T47D (cell line): ENCODE data around the gene MEIS1.

Experiments
- DNase-seq, 2 experiments: peaks; one replicate each; pipeline versions ENCODE4 v3.0.0 to v3.0.0-alpha.2; 2011 to 2012; ENCODE audit warnings: low read depth in 1 of 2, low spot score in 1 of 2
- JUND ChIP-seq: IDR thresholded peaks from 2 replicates; pipeline ENCODE4 v1.6.1; 2012; ENCODE audit warnings: low read depth
- in situ Hi-C: cut with HindIII; loops from 2 replicates; pipeline ENCODE4 v1.10.0; 2016; ENCODE audit warnings: low sequenced_read_pairs, low pct_unique_long_range_greater_than_20kb

Gene MEIS1

DNA sequence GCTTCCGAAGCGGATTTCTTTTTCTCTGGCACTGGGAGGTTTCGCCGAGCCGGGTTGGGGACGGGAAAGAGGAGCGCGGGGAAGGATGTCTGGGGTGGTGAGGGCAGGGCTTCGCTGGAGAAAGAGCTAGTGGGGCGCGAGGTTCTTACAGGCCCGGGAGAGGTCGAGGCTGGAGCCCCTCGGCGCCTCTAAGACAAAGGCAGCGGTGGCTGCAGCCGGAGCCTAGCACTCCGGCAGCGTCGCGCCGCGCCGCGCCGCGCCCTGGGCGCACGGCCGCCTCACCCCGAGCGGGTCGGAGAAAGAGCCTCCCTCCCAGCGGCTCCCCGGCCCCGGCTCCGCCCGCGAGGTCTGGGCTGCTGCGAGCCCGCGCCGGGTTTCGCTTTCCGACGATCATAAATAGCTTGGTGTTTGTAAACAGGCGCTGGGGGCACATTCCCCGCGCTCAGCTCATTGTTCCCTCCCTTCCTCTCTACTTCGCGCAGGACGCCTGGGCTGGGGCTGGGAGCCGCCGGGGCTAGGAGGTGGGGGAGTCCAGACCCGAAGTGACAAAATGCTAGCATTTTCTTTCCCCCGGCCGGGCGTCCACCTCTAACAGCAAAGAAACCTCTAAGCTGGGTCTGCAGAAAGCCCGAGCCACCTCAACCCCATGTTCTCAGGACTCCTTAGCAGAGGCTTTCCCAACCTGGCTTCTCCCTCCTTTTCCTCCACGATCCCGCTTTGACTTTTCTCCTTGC, 813 bp upstream of the MEIS1 start:
- peak; percentile 25 to 71 for DNase-seq
- TF ChIP-seq JUND = no peak
- in situ Hi-C loops = no loop called here

DNA sequence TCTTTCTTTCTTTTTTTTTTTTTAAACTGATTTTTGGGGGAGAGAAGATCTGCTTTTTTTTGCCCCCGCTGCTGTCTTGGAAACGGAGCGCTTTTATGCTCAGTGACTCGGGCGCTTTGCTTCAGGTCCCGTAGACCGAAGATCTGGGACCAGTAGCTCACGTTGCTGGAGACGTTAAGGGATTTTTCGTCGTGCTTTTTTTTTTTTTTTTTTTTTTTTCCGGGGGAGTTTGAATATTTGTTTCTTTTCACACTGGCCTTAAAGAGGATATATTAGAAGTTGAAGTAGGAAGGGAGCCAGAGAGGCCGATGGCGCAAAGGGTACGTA, 587 bp downstream of the MEIS1 start:
- no peak for TF ChIP-seq JUND
- peak in 1 of 2 experiments; percentile 22 for DNase-seq

DNA sequence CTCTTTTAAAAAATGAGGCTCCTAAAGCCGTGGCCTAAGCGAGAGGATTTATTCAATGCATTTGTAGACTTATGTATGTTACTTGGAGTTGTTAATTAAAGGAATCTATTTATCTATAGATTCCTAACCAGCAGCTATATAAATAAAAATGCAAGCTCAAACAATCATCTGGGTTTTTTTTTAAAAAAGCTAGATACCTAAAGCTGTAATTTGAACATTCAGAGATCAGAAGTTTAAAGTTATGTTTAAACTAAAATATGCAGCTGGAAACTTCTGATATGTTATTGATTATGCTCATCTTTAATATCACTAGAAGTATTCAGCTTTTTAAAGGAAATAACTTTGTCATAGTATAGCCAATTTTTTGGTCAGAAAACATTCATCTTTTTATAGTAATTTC, 1.0 kb downstream of the MEIS1 start:
- in situ Hi-C loops = no loop called here
- no peak for TF ChIP-seq JUND
- DNase-seq = no peak

More for the DNA sequence above, 587 bp downstream of the MEIS1 start:
- in situ Hi-C loops = no loop called here

DNA sequence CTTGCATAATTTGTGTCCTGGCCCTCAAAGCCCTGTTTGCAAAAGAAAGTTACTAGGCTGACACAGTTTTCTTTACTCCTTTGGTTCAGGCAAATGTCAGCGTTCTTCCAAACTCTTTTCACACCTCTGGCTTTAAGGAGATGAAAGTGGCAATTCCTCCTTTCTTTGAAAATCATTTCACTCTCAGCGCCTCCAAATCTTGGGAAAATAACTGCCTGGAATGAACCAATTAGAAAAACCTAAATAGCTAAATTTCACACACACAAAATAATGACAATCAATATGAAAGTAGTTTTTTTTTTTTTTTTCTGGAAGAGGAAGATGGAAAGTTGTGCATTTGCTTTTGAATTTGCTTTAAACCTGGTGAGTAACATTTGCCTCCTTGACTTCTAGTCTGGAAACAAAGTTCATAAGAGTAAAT, 1.7 kb downstream of the MEIS1 start:
- TF ChIP-seq JUND = no peak
- DNase-seq = no peak
- in situ Hi-C loops = no loop called here

DNA sequence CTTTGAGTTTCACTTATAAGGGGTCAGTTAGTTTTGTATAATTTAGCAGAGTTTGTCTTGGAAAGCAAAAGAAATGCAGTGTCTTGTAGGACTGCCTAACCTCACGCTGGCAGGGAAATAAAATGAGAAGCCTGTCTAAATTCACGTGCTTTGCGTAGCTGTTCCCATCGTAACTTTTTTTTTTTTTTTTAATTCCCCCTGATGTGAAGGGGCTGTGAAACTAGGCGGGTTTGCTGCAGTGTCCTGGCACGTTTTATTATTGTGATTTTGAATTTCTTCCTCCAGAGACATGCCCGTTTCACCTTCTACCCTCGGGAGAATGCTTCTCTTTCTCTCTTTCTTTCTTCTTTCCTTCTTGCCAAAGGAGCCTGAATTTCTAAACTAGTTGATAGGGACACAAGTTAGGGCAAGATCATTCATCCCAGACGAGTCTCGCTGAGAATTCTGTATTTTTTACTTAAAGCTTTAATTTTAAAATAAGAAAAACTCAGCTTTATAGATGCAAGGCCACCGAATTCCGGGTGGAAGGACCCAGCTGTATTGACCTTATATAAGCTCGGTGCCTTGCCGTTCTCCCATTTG, 2.3 kb downstream of the MEIS1 start:
- no peak for DNase-seq
- no peak for TF ChIP-seq JUND
- in situ Hi-C loops = no loop called here

DNA sequence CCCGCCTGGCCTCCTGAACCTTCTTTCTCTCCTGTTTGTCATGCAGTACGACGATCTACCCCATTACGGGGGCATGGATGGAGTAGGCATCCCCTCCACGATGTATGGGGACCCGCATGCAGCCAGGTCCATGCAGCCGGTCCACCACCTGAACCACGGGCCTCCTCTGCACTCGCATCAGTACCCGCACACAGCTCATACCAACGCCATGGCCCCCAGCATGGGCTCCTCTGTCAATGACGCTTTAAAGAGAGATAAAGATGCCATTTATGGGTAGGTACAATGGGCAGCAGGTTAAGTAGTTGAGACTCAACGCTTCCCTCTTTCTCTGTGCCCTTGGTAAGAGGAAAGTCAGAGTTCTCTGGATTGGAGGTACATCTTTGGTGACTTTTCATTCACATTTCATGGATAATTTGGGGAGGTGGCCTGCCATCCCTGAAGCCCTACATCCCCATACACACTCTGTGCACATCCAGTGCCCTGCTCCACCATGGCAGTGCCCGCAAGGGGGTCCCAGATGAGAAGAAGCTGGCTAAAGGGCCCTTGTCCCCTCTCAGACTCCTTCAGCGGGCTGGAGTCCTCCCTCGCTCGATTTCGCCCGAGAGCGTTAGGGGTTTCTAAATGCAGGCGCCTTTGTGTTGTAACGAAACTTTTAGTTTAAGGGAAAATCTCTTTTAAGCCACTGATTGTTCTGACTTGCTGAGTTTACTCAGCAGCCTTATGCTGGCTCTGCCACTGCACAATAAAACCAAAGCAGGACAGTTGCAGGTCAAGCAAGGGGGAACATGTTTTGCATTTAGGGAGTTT, 3.0 kb downstream of the MEIS1 start:
- in situ Hi-C loops = no loop called here
- TF ChIP-seq JUND = no peak
- no peak for DNase-seq

DNA sequence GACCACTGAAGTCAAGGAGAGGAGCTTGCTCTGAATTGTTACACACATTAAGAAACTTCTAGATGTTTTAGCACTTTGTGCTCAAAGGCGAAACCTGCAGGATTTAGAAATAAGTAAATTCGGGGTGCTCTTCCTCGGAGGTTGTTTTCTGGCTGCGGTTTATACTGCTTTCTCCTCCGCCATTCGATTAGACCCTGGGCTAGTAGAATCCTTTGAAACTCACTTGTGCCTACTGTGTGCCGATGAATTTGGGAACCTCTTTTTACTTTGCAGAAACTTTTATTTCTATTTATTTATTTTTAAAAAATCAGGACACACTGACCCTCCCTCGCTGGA, 3.5 kb downstream of the MEIS1 start:
- no peak for TF ChIP-seq JUND
- DNase-seq = no peak
- in situ Hi-C loops = no loop called here

DNA sequence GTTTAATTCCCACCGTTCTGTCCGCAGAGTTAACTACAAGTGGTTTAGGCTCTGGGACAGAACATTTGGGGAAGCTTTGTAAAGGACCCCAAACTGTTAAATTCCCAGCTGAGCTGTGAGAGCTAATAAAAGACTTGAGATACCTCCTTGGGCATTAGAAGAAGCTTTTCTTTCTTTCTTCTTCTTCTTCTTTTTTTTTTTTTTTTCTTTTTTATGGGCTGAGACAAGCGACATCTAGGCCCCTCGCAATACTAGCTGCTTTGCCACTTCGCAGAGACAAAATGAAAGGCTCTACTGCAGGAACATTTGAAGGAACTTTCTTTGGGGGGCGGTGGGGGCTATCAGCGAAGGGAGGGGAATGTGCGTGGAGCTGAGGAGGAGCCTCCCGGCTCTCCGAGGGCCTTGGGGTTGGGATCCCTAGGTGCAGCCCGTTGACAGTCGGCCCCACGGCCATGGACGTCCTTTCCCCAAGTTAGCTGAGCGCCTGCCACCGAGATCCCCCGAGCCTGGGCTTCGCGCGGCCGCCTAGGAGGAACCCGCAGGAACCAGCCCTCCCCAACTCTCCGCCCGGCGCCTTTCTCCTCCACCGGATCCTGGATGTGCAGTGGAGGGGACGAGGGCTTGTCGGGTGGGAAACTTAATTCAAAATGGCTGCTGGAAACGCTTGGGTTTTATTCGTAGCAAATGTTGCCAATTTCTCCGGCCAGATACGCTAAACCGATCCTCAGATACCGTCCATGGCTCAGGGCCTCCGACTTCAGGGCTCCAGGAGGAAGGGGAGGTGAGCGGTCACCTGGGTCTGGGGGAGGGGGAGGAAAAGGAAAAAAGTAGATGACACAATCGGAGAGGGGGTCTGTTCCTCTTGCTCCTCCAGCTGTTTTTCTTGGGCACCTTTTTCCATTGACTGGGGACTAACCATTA, 4.2 kb downstream of the MEIS1 start:
- no peak for TF ChIP-seq JUND
- DNase-seq = no peak
- in situ Hi-C loops = no loop called here

DNA sequence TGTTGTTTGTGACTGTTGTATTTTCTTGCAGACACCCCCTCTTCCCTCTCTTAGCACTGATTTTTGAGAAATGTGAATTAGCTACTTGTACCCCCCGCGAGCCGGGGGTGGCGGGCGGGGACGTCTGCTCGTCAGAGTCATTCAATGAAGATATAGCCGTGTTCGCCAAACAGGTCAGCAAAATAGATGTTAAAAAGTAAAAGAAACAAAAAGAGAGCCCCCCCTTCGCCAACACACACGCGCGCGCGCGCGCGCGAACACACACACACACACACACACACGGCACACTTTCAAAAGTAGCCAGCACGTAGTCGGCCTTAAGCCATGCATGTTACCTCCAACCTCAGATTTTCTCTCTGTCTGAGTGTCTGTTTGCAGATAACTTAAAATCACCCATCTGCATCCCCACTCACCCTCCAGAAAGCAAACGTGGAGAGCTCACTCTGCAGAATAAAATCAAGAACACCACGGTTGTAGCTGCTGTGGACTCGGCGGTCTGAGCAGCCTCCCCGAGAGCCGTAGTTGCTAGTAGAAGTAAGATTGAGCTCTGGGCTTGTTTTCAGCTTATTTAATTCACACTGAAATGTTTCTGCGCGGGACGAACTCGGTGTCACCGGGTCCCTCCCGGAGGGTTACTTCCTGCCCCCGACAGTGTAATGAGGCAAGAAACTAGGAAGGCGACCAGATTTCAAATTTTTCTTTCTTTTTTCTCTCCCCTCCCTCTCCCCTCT, 5.1 kb downstream of the MEIS1 start:
- in situ Hi-C loops = no loop called here
- DNase-seq = no peak

DNA sequence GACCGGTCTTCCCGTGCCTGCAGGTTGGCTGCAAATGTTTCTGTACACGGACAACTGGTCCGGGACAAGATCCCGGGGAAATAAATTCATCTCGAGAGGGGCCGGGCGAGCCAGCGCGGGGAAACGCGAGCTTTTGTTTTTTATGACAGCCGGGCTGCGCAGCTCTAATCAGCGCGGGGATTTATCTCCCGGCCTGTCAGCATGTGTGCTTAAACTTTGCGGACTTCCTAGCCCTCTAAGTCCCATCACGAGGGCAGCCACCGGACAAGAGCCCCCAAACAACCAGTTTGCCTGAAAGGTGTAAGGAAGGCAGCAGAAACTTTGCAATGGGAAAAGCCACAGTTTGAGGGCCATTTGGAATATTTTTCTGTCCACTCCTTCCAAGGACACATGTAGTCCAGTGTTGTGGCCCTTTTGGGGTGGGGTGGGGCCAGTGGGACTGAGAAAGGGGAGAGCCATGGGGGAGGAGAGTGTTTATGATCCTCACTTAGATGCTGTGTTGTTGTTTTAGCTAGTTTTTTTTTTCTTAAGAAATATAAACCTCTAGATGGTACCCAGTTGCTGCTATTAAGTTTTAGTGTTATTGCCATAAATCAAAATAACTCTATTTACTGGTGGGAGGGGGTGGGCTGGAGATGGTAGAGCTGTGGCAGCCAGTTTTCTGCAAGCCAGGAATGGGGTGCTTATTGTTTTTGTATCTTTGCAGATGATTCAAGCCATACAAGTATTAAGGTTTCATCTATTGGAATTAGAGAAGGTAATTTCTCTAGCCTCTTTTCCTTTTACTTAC, 6.0 kb downstream of the MEIS1 start:
- in situ Hi-C loops = no loop called here
- TF ChIP-seq JUND = no peak
- no peak for DNase-seq

More for the DNA sequence above, 5.1 kb downstream of the MEIS1 start:
- TF ChIP-seq JUND = no peak

DNA sequence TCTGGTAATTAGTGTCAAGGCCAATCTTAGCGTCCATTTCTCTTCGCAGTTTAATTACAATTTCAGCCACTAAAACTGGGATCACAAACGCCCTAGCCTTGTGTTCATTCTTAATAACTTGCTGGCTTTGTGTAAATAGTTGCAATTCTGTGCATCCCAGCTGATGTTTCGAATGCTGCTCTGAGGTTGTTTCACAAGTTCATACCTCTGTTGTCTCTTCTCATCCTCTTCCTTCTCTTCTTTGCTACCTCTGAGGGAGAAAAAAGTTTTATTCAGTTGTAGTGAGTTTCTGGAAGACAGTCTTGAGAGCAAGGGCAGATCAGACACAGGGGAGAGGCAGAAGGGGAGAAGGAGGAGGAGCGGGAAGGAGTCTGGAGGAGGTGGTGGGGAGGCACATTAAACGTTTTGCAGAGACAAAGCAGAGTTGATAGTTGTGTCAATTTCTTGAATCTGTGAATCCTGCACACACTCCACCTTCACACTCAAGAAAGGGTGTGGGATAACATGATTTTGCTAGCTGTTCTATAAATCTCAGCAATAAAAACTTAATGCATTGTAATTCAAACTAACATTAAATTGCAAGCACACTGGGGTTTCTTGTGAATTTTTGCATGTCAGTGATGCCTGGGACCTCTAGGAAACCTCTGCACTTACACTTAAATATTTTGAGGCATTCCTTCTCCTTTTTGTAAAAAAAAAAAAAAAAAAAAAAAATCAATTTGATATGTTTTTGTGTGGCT, 6.8 kb downstream of the MEIS1 start:
- in situ Hi-C loops = no loop called here
- TF ChIP-seq JUND = no peak
- no peak for DNase-seq
